GM18519 (cell line): ENCODE data around the gene LIPA.
"Not testable (repeated sequence)": the region's sequence is repeated elsewhere in the genome, so short reads cannot be mapped to it uniquely, and the experiment has no call there.

ENCODE experiments used
- ATAC-seq: cut with Tn5 transposase; IDR thresholded peaks from one replicate; pipeline ENCODE4 v1.9.1; 2021; ENCODE audit warnings: mild to moderate bottlenecking, moderate library complexity; ENCODE audit not compliant: unreplicated experiment, low FRiP score

The LIPA gene

DNA sequence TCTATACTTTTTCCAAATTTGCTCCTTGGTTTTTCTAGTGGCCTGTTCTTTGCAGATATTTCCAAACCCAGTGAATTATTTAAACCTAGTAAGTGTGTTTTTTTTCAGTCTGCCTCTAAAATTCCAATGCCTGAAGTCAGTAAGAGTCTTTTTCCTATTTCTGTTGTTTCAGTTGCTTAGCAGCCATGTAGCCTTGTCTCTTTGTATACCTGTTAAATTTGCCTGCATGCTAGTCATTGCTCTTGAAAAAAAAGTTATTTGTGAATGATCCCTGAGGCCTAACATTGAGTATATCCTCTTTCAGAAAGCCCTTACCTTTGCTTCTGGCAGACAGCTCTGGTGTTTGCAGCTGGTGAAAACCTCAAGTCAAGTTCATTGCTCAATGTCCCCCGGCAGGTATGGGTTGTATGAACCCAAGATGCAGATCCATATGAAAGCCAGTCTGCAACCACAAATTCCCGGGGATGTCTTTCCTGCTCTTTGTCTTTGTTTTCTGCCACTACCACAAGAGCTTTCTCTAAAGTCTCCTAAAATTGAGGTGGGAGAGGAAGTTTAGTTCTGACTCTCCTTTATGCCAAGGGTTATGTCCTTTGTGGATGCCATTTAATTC is 80.2 kb downstream of the LIPA start:
- no peak for ATAC-seq

DNA sequence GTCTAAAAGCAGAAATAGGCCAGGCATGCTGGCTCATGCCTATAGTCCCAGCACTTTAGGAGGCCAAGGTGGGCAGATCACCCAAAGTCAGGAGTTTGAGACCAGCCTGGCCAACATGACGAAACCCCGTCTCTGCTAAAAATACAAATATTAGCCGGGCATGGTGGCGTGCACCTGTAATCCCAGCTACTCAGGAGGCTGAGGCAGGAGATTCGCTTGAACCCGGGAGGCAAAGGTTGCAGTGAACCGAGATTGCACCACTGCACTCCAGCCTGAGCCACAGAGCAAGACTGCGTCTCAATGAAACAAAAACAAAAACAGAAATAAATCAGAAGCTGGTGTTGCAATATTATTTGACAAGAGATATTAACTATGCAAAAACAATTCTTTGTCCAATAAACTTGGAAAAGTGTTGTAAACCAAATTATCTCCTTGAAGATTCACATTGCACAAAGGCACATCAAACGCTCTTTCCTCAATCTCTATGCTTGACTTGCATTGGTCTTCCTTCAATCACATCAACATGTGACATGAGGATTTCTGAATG is 83.1 kb downstream of the LIPA start:
- not testable (repeated sequence) for ATAC-seq

DNA sequence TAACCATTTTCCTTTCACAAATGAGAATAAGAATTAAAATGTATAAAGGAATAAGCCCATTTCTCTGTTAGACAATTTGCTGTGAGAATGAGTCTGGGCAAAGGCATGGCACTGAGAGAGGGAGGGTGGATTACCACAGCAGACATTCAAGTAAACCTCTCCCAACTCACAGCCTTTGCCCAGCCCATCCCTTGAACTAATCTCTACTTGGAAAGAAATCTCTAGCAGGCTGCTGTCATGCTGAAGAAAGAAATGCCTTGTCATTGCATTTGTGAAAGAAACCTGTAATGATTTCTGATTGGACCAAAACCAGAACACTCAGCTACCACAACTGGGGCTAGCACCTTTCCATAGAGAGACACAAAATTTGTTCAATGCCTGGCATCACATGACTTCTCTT is 83.7 kb downstream of the LIPA start:
- ATAC-seq, result no peak

DNA sequence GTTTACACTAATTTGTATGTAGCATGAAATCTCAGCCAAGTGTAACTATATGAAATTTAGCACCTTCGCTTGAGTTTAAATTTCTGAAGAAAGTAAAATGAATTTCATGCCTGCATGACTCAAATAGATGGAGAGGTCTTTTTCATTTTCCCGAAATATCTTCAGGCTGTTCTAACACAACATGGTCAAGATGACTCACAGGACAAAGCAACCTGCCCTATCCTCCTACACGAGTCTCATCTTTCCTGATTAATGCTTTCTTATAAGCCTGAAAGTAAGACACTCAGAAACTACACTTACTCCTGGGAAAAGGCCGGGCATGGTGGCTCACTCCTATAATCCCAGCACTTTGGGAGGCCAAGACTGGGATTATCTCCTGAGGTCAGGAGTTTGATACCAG is 85.7 kb downstream of the LIPA start:
- ATAC-seq, result no peak

DNA sequence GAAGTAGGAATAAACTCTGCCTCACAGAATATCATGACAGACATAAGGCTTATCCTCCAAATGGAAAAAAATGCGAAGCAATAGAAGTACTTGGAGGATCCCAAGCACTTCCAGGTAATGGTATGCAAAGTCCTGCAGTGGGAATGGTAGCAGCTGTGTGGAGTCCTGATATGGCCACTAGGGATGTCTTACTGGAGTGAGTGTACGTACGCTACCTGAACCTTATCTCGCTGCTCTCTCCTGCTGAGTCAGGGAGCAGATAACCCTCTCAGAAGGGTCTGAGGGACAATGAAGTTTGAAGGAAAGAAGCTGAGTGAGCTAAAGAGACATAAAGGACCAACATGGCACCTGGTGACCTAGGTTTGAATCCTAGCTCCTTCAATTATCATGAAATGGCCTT is 86.7 kb downstream of the LIPA start:
- no peak for ATAC-seq

DNA sequence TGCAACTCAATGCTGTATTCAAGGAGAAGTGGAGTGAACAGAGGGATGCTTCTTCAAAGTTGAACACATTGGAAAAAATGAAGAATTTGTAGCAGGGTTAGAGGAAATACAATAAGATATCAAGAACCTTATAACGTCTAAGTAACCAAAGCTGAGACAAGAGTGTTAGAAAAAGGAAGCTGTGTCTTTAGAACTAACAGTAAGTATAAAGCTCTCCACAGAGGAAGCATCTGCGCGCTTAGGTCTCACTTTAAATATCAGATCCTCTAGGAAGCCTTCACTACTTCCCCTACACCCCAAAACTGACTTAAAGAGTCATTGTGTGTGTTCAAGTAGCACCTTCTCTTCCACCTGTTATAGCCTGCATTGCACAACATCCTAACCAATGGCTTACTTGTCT is 87.5 kb downstream of the LIPA start:
- ATAC-seq, result no peak
